ENCODE data around the gene C16orf74. TPM values are rescaled to one million over a fixed set of nuclear protein-coding genes. Genes with fewer than 3 reads are reported as not detected.
A peak's percentile ranks its signal among the peaks of the same experiment; 100 is the strongest.

The C16orf74 gene
- total and polyA plus RNA-seq, 2 of the 13 experiments (the other 11 are each of a cell fraction or from before 2014, with no cell fraction given) = 0.13 to 0.29 TPM

- CTCF ChIA-PET (ENCODE audit: low intra/inter-chr PET ratio, low total read pairs) = no interaction called here
Measured at GRCh38 chr16:85765767-85766166, 14.9 kb upstream of the C16orf74 start.

GRCh38 chr16:85765211-85765610 lies 14.3 kb upstream of the C16orf74 start:
- Histone ChIP-seq H3K9me3 (ENCODE audit: low read length) (no peaks in the 10 kb centered on the region), H3K27me3 (ENCODE audit: control insufficient read depth in 1 of 2, insufficient read depth in 2 of 2, low read length in 2 of 2) (peaks cover 3 to 24% of the 10 kb centered on the region in 2 experiments; a peak in 3 of 5 replicates), H3K79me2 (ENCODE audit: insufficient read depth, low read length) (no peaks in the 10 kb centered on the region), H3K36me3 (replicated peaks in 1 of 2; ENCODE audit: control insufficient read depth in 1 of 2, insufficient read depth in 2 of 2, low read length in 2 of 2) (no peaks in the 10 kb centered on the region), H3K9ac (ENCODE audit: insufficient read depth, low read depth, low read length) (no peak overlapping the region), H2AFZ (ENCODE audit: low read length) (no peak overlapping the region), H4K20me1 (ENCODE audit: insufficient read depth, low read length) (no peaks in the 10 kb centered on the region), H3K4me2 (ENCODE audit: low read depth, low read length) (no peak overlapping the region), H3K4me1 (ENCODE audit: insufficient read depth, low read length) (no peaks in the 10 kb centered on the region), H3K4me3 (replicated peaks in 1 of 3; ENCODE audit: insufficient read depth in 1 of 3, low read depth in 2 of 3, low read length in 3 of 3) (no peak overlapping the region), H3K27ac (ENCODE audit: extremely low read length, insufficient read depth, low read length) (no peak overlapping the region)
- in situ Hi-C loops (cut with HindIII; ENCODE audit: extremely low pct_ligation_motif_present, low pct_unique_long_range_greater_than_20kb) = no loop called here
- DNase-seq (ENCODE audit: low spot score) = no peak
- intact Hi-C loops (cut with micrococcal nuclease; ENCODE audit: unreplicated experiment) = no loop called here
- ATAC-seq = no peak
- CTCF ChIA-PET (ENCODE audit: low intra/inter-chr PET ratio, low total read pairs) = no interaction called here
- FAIRE-seq = no peak
- POLR2A ChIA-PET = no interaction called here
- 66% methylated on average over 7 of the region's 8 CpGs for WGBS (ENCODE audit: low lambda C conversion rate)
- no TSS peak for BruUV-seq (replicated peaks)
- no peak for TF ChIP-seq ZNF704 (CRISPR knock-in tag; IDR thresholded peaks at IDR 0.05; ENCODE audit: borderline replicate concordance)
- no peak for TF ChIP-seq MAZ (IDR thresholded peaks at IDR 0.05; ENCODE audit: borderline replicate concordance, low read depth, low read length)
- no peak for TF ChIP-seq MAZ (CRISPR knock-in tag; IDR thresholded peaks at IDR 0.05; ENCODE audit: low read depth)
- no peak for TF ChIP-seq TOPORS (CRISPR knock-in tag; IDR thresholded peaks at IDR 0.05)
- no peak for TF ChIP-seq ZNF20 (CRISPR knock-in tag; IDR thresholded peaks at IDR 0.05)
- TF ChIP-seq SMARCC2 (IDR thresholded peaks at IDR 0.05) = no peak
- no peak for TF ChIP-seq FOXK2 (IDR thresholded peaks at IDR 0.05)
- TF ChIP-seq NCOR1 (IDR thresholded peaks at IDR 0.05; ENCODE audit: borderline replicate concordance, low read length) = no peak
- TF ChIP-seq TCF12 (IDR thresholded peaks at IDR 0.05) = no peak
- TF ChIP-seq TCF12 (CRISPR knock-in tag; IDR thresholded peaks at IDR 0.05) = no peak
- no peak for TF ChIP-seq ZFX (CRISPR knock-in tag; IDR thresholded peaks at IDR 0.05; ENCODE audit: low read depth)
- TF ChIP-seq ZNF766 (CRISPR knock-in tag; IDR thresholded peaks at IDR 0.05; ENCODE audit: borderline replicate concordance) = no peak

More at GRCh38 chr16:85765767-85766166, 14.9 kb upstream of the C16orf74 start:
- 76% methylated on average over 6 of the region's 8 CpGs for WGBS (ENCODE audit: low lambda C conversion rate)
- in situ Hi-C loops (cut with HindIII; ENCODE audit: extremely low pct_ligation_motif_present, low pct_unique_long_range_greater_than_20kb) = no loop called here
- TF ChIP-seq SAP130 (CRISPR knock-in tag; IDR thresholded peaks at IDR 0.05; ENCODE audit: low read depth) (no peak), ZNF547 (CRISPR knock-in tag; IDR thresholded peaks at IDR 0.05) (no peak), MAFG (CRISPR knock-in tag; IDR thresholded peaks at IDR 0.05) (no peak), ZC3H13 (CRISPR knock-in tag; IDR thresholded peaks at IDR 0.05) (no peak), TBL1XR1 (IDR thresholded peaks at IDR 0.05; ENCODE audit: borderline replicate concordance, low read length, partially characterized antibody) (no peak), JDP2 (CRISPR knock-in tag; IDR thresholded peaks at IDR 0.05; ENCODE audit: borderline replicate concordance) (no peak), RFXAP (CRISPR knock-in tag; IDR thresholded peaks at IDR 0.05; ENCODE audit: borderline replicate concordance) (no peak), ZNF780A (CRISPR knock-in tag; IDR thresholded peaks at IDR 0.05) (no peak), ZNF563 (CRISPR knock-in tag; IDR thresholded peaks at IDR 0.05) (no peak), TMF1 (CRISPR knock-in tag; IDR thresholded peaks at IDR 0.05; ENCODE audit: low read depth) (no peak), RXRA (CRISPR knock-in tag; IDR thresholded peaks at IDR 0.05) (no peak), MEF2D (CRISPR knock-in tag; IDR thresholded peaks at IDR 0.05) (no peak), ETS1 (CRISPR knock-in tag; IDR thresholded peaks at IDR 0.05) (no peak), NR2C2 (CRISPR knock-in tag; IDR thresholded peaks at IDR 0.05; ENCODE audit: borderline replicate concordance) (no peak)
- FAIRE-seq = no peak
- no peaks in the 10 kb centered on the region for H3K79me2 ChIP-seq (ENCODE audit: insufficient read depth, low read length)
- no peak overlapping the region for H3K9ac ChIP-seq (ENCODE audit: insufficient read depth, low read depth, low read length)
- H3K9me3 ChIP-seq (ENCODE audit: low read length) = no peaks in the 10 kb centered on the region
- no peaks in the 10 kb centered on the region for H4K20me1 ChIP-seq (ENCODE audit: insufficient read depth, low read length)
- ATAC-seq = peak; percentile 16; the same call in 2 of the 3 replicates
- no peak overlapping the region for H2AFZ ChIP-seq (ENCODE audit: low read length)
- H3K4me1 ChIP-seq (ENCODE audit: insufficient read depth, low read length) = no peaks in the 10 kb centered on the region
- H3K27ac ChIP-seq (ENCODE audit: extremely low read length, insufficient read depth, low read length) = no peak overlapping the region
- peaks cover 3 to 20% of the 10 kb centered on the region in 2 experiments; a peak in 3 of 5 replicates for H3K27me3 ChIP-seq (ENCODE audit: control insufficient read depth in 1 of 2, insufficient read depth in 2 of 2, low read length in 2 of 2)
- no peak for DNase-seq (ENCODE audit: low spot score)
- H3K4me3 ChIP-seq (replicated peaks in 1 of 3; ENCODE audit: insufficient read depth in 1 of 3, low read depth in 2 of 3, low read length in 3 of 3) = no peak overlapping the region
- no TSS peak for BruUV-seq (replicated peaks)
- intact Hi-C loops (cut with micrococcal nuclease; ENCODE audit: unreplicated experiment) = no loop called here
- no peak overlapping the region for H3K4me2 ChIP-seq (ENCODE audit: low read depth, low read length)
- no peaks in the 10 kb centered on the region for H3K36me3 ChIP-seq (replicated peaks in 1 of 2; ENCODE audit: control insufficient read depth in 1 of 2, insufficient read depth in 2 of 2, low read length in 2 of 2)
- POLR2A ChIA-PET = no interaction called here
